SK-N-SH (cell line): ENCODE measurements around the gene PFDN1.

Source experiments
- EZH2phosphoT487 ChIP-seq: fragments of 200-600 bp; sonication (generic); IDR thresholded peaks from 2 replicates; pipeline ENCODE4 v1.6.1; 2017; ENCODE audit warnings: low read depth, mixed run types, mild to moderate bottlenecking, antibody characterized with exemption, moderate library complexity, borderline replicate concordance
- POLR2AphosphoS5 ChIP-seq: IDR thresholded peaks from 2 replicates; pipeline ENCODE4 v1.6.1; 2012; ENCODE audit warnings: low read depth, low read length
- RCOR1 ChIP-seq: fragments of 150-350 bp; IDR thresholded peaks from 2 replicates; pipeline ENCODE4 v1.6.1; 2017; ENCODE audit warnings: antibody characterized with exemption, low read length
- SIN3A ChIP-seq: IDR thresholded peaks from 2 replicates; pipeline ENCODE4 v1.6.1; 2012; ENCODE audit warnings: low read depth, mild to moderate bottlenecking, low read length, moderate library complexity, borderline replicate concordance
- TAF1 ChIP-seq: IDR thresholded peaks from 2 replicates; pipeline ENCODE4 v1.6.1; 2012; ENCODE audit warnings: low read depth, mild to moderate bottlenecking, low read length, moderate library complexity, borderline replicate concordance
- TF ChIP-seq, protein P1 (sequence below): fragments of 200-600 bp; sonication (generic); IDR thresholded peaks from 2 replicates; pipeline ENCODE4 v1.6.1; 2017; ENCODE audit warnings: antibody characterized with exemption, mild to moderate bottlenecking, moderate library complexity

DNA sequence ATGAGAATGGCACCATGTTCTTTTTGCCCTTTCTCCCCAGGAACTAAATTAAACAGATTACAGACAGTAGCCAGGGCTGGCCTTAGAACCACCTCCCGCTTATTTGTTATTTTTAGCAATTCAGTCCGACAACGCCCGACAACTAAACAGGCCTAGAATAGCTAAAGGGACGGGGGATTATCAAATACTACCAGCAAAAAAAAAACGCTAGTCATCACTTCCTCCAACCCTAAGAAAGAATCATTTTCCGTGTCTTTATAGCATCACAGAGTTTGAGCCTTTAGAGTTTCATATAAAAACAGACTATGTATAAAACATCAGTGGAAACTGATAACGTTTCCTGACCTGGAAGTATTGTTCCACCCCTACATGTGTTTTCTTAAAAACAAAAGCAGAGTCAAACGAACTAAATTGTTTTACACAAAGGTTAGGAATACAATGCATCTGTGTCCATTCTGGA lies 35.3 kb downstream of the PFDN1 start:
- TF ChIP-seq TAF1 (no peak), EZH2phosphoT487 (no peak), RCOR1 (no peak), POLR2AphosphoS5 (no peak), SIN3A (no peak)
- TF ChIP-seq, protein P1, sequence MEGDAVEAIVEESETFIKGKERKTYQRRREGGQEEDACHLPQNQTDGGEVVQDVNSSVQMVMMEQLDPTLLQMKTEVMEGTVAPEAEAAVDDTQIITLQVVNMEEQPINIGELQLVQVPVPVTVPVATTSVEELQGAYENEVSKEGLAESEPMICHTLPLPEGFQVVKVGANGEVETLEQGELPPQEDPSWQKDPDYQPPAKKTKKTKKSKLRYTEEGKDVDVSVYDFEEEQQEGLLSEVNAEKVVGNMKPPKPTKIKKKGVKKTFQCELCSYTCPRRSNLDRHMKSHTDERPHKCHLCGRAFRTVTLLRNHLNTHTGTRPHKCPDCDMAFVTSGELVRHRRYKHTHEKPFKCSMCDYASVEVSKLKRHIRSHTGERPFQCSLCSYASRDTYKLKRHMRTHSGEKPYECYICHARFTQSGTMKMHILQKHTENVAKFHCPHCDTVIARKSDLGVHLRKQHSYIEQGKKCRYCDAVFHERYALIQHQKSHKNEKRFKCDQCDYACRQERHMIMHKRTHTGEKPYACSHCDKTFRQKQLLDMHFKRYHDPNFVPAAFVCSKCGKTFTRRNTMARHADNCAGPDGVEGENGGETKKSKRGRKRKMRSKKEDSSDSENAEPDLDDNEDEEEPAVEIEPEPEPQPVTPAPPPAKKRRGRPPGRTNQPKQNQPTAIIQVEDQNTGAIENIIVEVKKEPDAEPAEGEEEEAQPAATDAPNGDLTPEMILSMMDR: no peak
